SJCRH30 (cell line): ENCODE data around the gene GORASP2. TPM values are rescaled to one million over a fixed set of nuclear protein-coding genes. Genes with fewer than 3 reads are reported as not detected.

Experiments used
- DNase-seq, 2 experiments: peaks; one replicate each; pipeline ENCODE4 v3.0.0-alpha.2; 2015 to 2020
- H3K27ac ChIP-seq: fragments of 250-450 bp; sonication (Bioruptor Pico); 2 replicates; pipeline ENCODE4 v1.5.1; 2020; ENCODE audit warnings: mild to moderate bottlenecking, moderate library complexity
- H3K27me3 ChIP-seq: fragments of 250-450 bp; sonication (Bioruptor Pico); 2 replicates; pipeline ENCODE4 v1.5.1; 2020; ENCODE audit warnings: mild to moderate bottlenecking, moderate library complexity
- H3K36me3 ChIP-seq: fragments of 250-450 bp; sonication (Bioruptor Pico); 2 replicates; pipeline ENCODE4 v1.5.1; 2020; ENCODE audit warnings: mild to moderate bottlenecking, moderate library complexity
- H3K4me1 ChIP-seq: fragments of 250-450 bp; sonication (Bioruptor Pico); 2 replicates; pipeline ENCODE4 v1.5.1; 2020; ENCODE audit warnings: mild to moderate bottlenecking, moderate library complexity
- H3K4me3 ChIP-seq: fragments of 250-450 bp; sonication (Bioruptor Pico); 2 replicates; pipeline ENCODE4 v1.5.1; 2020; ENCODE audit warnings: mild to moderate bottlenecking, moderate library complexity
- H3K9me3 ChIP-seq: fragments of 250-450 bp; sonication (Bioruptor Pico); replicated peaks from 2 replicates; pipeline ENCODE4 v1.5.1; 2020; ENCODE audit warnings: mild to moderate bottlenecking, moderate library complexity
- total RNA-seq: library from RNA; depleted of rRNA; stranded (reverse); fragments of >200 nt; shearing (Covaris generic); gene quantifications from 2 replicates; pipeline ENCODE4 v1.2.3, GENCODE V29; 2014; rRNA removed

Gene GORASP2
- total RNA-seq, 1 experiment from 2014 or later: 72.9 TPM

DNA sequence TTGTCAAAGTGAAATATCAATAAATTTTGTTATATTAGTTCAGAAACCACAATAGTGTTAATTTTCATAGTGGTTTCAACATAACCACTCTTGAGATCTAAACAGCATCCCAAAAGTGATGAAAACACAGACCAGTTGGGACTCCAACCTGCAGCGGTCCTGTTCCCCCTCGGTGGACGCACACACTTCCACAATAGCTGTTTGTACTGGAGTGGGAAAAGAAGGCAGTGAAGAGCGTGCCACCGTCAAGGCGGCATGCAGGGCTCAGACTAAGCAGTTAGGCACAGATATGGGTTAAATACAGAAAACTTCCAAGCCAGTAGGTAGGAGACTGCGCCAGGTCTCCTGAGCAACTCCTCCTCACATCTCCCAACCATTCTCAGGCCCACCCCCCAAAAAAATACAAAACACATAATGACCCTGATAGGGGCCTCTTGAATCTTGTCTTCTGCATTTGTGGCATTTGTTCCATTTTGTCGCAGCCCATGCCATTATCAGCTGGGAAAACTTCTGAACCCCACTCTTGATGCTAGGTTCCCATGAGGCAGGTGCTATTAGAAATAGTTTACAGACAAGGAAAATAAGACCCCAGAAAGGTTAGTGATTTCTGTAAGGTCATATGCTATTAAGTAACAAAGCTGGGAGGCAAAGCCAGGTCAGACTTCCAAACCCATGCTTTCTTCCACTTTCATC is 57.7 kb downstream of the GORASP2 start:
- Histone ChIP-seq H3K4me3 (no peak overlapping the region), H3K9me3 (no peaks in the 10 kb centered on the region), H3K4me1 (no peaks in the 10 kb centered on the region), H3K27ac (no peak overlapping the region), H3K36me3 (peaks cover 5% of the 10 kb centered on the region; the same call in 1 of the 2 replicates), H3K27me3 (no peaks in the 10 kb centered on the region)
- no peak for DNase-seq

DNA sequence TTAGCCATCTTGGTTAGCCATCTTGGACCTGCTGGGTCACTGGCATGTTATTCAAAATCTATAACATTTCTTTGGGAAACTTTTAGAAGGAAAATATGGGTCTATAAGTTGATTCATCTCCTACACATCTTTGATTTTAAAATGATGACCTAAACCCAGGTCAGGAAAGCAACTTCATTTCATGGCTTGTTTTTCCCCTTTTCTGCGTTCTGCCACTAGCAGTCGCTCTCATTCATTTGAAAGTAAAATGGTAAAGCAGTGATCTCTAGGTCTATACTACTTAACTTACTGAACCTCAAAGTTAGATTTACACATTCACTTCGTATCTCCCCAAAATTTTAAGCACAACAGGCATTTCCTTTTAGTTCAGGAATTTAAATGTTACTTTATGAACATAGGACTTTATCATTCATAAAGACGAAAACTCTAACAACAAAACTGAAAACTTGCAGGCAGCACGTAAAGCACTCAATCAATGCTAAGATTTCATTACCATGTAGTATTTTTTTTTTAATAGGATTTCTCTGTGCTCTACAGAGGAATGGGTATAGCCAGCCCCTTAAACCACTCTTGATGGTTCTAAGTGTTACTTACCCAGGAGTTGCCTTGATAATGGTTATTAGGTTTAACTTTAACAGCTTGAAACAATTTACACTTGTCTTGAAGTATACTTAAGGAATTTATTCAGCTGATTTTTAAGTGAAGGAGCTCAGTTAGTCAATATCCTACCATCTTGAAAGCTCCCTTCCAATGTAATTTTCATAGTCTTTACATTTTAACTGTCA is 62.5 kb downstream of the GORASP2 start:
- DNase-seq: no peak
- no peak overlapping the region for H3K4me3 ChIP-seq
- H3K9me3 ChIP-seq: no peaks in the 10 kb centered on the region
- no peak overlapping the region for H3K27ac ChIP-seq
- H3K27me3 ChIP-seq: no peaks in the 10 kb centered on the region
- peaks cover 22% of the 10 kb centered on the region for H3K36me3 ChIP-seq
- H3K4me1 ChIP-seq: no peaks in the 10 kb centered on the region

DNA sequence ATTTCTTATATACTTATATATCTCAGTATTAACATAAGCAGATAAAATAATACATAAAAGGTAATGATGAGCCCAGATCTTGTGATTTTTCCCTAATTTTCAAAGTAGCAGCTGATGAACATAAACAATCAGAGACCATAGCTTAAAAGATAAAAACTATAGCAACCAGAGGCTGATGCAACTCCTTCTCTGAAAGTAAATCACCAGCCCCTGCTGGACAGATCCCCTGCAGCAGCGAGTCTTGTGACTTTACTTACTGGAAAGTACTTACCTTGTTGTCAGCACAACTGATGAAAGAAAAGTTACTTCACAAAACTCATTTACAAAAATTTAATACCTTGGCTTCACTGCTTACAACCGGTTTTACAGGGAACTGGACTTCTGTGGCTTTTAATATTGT is 67.3 kb downstream of the GORASP2 start:
- no peaks in the 10 kb centered on the region for H3K27me3 ChIP-seq
- H3K27ac ChIP-seq: no peak overlapping the region
- no peak overlapping the region for H3K4me3 ChIP-seq
- no peaks in the 10 kb centered on the region for H3K9me3 ChIP-seq
- DNase-seq: no peak
- H3K36me3 ChIP-seq: peaks cover 38% of the 10 kb centered on the region
- no peaks in the 10 kb centered on the region for H3K4me1 ChIP-seq

DNA sequence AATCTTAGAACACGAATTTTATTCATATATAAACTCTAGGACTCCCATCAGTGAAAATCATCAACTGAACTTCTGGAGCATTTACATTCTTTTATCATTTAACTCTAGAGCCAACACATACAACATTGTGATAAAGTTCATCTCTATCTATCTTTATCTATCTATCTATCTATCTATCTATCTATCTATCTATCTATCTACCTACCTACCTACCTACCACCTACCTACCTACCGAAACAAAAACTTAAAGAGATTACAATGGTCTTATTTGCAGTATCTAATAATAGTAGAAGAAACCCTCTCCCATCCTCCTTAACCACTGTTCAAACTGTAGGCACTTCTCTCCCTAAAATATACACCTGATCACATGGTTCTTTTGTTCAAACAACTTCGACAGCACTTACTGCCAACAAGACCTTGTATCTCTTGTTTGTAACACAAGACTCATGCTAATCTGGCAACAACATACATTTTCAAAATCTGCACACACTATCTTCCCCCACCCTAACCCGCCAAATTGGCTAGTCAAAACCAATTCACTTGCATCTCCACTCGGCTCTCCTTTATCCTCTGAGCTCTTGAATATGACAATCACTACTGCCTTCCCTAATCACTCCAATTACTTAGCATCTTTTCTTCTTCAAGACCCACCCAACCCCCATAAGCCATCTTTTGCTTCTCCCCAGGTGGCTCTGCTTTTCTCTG is 69.0 kb downstream of the GORASP2 start:
- Histone ChIP-seq H3K27ac (no peak overlapping the region), H3K9me3 (no peaks in the 10 kb centered on the region), H3K27me3 (no peaks in the 10 kb centered on the region), H3K4me3 (no peak overlapping the region), H3K36me3 (peaks cover 35% of the 10 kb centered on the region), H3K4me1 (no peaks in the 10 kb centered on the region)
- DNase-seq: no peak

DNA sequence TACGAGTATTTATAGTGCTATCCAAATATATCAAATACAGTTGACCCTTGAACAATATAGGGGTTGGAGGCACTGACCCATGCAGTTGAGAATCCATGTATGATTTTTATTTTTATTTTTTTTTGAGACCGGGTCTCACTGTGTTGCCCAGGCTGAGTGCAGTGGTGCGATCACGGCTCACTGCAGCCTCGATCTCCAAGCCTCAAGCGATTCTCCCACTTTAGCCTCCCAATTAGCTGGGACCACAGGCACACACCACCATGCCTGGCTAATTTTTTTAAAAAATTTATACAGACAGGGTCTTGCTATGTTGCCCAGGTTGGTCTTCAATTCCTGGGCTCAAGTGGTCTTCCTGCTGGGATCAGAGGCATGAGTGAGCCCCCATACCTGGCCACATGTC is 70.6 kb downstream of the GORASP2 start:
- no peak for DNase-seq
- no peaks in the 10 kb centered on the region for H3K27me3 ChIP-seq
- no peaks in the 10 kb centered on the region for H3K9me3 ChIP-seq
- H3K27ac ChIP-seq: no peak overlapping the region
- H3K4me3 ChIP-seq: no peak overlapping the region
- H3K36me3 ChIP-seq: peaks cover 41% of the 10 kb centered on the region
- peaks cover 5% of the 10 kb centered on the region; the same call in 1 of the 2 replicates for H3K4me1 ChIP-seq

DNA sequence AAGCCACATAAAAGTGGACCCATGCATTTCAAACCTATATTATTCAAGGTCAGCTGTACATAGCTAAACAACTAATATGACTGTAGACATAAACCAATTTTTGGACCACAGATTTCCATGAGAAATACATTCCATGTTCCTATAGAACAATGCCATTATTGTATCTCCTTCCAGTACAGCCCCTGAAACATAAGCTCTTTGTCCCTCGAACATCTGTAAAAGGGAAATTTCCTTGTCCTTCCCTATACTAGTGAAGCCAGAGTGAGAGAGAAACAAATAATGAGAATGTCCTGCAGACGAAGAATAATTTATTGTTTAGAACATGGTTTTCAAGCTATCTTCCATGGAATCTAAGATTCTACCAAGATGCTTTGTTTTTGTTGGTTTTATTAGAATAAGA is 75.3 kb downstream of the GORASP2 start:
- peaks cover 48% of the 10 kb centered on the region for H3K36me3 ChIP-seq

DNA sequence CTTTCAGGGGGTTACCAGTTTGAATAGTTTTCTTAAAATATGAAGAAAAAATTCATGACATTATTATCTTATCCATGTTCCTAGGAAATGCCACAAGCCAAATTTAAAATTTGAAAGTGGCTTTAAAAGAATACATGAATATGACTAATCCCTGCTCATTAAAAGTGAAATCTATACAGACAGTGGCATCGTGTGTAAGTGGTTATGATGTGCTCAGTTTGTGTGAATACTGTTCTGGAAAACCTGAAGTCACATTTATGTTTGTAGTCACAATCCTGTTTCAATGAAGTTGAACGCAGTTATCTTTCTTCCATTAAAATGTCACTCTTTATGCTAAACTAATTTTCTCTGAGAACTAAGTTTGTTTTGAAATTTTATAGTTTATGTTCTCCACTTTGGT is 75.8 kb downstream of the GORASP2 start:
- Histone ChIP-seq H3K36me3 (peaks cover 51% of the 10 kb centered on the region), H3K4me1 (peaks cover 5% of the 10 kb centered on the region; the same call in 1 of the 2 replicates), H3K9me3 (no peaks in the 10 kb centered on the region), H3K27me3 (no peaks in the 10 kb centered on the region), H3K27ac (no peak overlapping the region), H3K4me3 (no peak overlapping the region)
- DNase-seq: no peak

More for the DNA sequence above, 75.3 kb downstream of the GORASP2 start:
- Histone ChIP-seq H3K27me3 (no peaks in the 10 kb centered on the region), H3K4me3 (no peak overlapping the region), H3K27ac (peak overlapping the region; percentile 7; the same call in 1 of the 2 replicates), H3K4me1 (peaks cover 5% of the 10 kb centered on the region; the same call in 1 of the 2 replicates), H3K9me3 (no peaks in the 10 kb centered on the region)
- peak in 1 of 2 experiments; percentile 54 for DNase-seq

DNA sequence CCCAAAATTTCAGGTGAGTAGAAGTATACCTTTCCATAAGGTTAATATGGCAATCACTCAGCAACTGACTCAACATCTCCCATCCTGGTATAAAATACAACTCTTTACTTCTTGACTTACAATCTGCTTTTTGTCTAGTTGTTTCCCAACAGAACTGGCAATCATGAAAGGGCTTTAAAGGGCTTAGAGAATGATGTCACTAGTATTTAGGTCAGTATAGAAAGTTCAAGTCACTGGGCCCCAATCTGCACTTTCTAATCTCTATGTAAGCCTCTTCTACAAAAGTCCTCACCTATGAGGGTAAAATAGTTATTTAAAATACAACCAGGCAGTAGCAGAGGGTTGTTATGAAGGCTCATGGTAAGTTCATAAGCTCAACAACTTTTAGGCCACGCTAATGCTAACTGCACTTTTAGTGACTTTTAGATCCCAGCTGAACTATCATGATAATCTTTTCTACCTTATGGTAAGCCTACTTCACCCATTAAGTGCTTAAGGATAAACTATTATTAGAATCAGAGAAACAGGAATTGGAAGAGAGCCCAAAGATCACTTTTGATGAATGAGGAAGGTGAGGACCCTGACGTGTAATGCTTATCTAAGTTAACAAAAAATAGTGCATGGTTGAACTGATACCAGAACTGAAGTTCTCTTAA is 79.6 kb downstream of the GORASP2 start:
- H3K27me3 ChIP-seq: no peaks in the 10 kb centered on the region
- H3K9me3 ChIP-seq: no peaks in the 10 kb centered on the region
- no peak overlapping the region for H3K4me3 ChIP-seq
- H3K36me3 ChIP-seq: peaks cover 35% of the 10 kb centered on the region
- H3K27ac ChIP-seq: no peak overlapping the region
- DNase-seq: peak in 1 of 2 experiments; percentile 20
- H3K4me1 ChIP-seq: peaks cover 3% of the 10 kb centered on the region; the same call in 1 of the 2 replicates

DNA sequence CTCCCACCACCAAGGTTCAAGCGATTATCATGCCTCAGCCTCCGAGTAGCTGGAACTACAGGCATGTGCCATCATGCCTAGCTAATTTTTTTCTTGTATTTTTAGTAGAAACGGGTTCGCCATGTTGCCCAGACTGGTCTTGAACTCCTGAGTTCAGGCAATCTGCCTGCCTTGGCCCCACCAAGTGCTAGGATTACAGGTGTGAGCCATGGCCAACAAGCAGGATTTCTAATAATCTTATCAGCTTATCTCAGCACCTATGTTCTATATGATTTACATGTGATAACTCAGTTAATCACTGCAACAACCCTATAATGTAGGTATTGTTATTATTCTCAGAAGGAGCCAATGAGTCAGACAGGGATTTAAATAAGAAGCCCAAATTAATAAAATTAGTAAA is 80.3 kb downstream of the GORASP2 start:
- no peak for DNase-seq
- Histone ChIP-seq H3K9me3 (no peaks in the 10 kb centered on the region), H3K36me3 (peaks cover 40% of the 10 kb centered on the region), H3K4me1 (no peaks in the 10 kb centered on the region), H3K27me3 (no peaks in the 10 kb centered on the region), H3K4me3 (no peak overlapping the region), H3K27ac (no peak overlapping the region)

DNA sequence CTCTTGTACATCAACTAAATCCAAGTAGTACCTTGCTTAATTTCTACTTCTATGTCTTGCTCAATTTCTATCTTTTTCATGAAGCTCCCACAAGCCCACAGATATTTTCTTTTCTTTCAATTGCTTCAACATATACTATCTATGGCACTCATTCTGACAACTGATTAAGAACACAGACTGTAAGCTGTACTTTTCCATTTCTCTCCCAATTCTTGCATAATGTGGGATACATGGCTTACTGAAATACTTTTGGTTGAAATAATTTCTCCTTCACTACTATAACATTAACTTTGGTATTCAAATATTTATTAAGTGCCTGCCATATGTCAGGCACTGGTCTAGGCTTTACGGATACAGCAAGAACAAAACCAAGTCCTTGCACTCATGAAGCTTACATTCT is 84.8 kb downstream of the GORASP2 start:
- Histone ChIP-seq H3K4me1 (no peaks in the 10 kb centered on the region), H3K4me3 (no peak overlapping the region), H3K27me3 (no peaks in the 10 kb centered on the region), H3K27ac (no peak overlapping the region), H3K36me3 (peaks cover 17% of the 10 kb centered on the region), H3K9me3 (no peaks in the 10 kb centered on the region)
- no peak for DNase-seq

DNA sequence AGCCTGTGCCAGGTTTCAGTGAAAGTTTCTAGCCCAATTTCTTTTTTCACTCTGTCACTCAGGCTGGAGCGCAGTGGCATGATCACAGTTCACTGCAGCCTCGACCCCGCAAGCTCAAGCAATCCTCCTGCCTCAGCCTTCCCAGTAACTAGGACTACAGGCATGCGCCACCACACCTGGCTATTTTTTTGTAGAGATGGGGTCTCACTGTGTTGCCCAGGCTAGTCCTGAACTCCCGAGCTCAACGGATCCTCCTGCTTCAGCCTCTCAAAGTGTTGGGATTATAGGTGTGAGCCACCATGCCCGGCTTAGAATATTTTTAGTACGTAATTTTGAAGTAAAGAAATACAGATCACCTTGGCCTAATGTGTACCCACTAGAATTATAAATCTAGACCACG is 87.1 kb downstream of the GORASP2 start:
- peaks cover 9% of the 10 kb centered on the region for H3K36me3 ChIP-seq
- no peak overlapping the region for H3K27ac ChIP-seq
- no peaks in the 10 kb centered on the region for H3K9me3 ChIP-seq
- H3K27me3 ChIP-seq: no peaks in the 10 kb centered on the region
- no peak overlapping the region for H3K4me3 ChIP-seq
- no peak for DNase-seq
- peaks cover 6% of the 10 kb centered on the region for H3K4me1 ChIP-seq

Other genes starting within 250 kb of the GORASP2 start
- gene SP5, start 213.9 kb upstream of the GORASP2 start, total RNA-seq: 0.10 TPM in 1 of 2 replicates, not detected in the other
- 0.68 and 2.1 TPM in 2 replicates for gene ERICH2, start 158.9 kb upstream of the GORASP2 start, total RNA-seq
- gene GAD1, start 112.4 kb upstream of the GORASP2 start, total RNA-seq: 10.4 and 10.9 TPM in 2 replicates
- 16.6 and 18.4 TPM in 2 replicates for gene TLK1, start 231.6 kb downstream of the GORASP2 start, total RNA-seq